HEK293 (cell line): ENCODE data around the gene CCM2L.

Source experiments
- CTCF ChIA-PET: fragments of 350-600 bp; formaldehyde crosslinking; extraction: SDS; loops from one replicate; lab custom pipeline; 2021; ENCODE audit warnings: antibody characterized with exemption; lab: Yijun Ruan, JAX
- POLR2A ChIA-PET: fragments of 300-600 bp; formaldehyde crosslinking; extraction: SDS; loops from one replicate; lab custom pipeline; 2020; ENCODE audit warnings: antibody characterized with exemption, inconsistent platforms; lab: Yijun Ruan, JAX
- H3K27ac ChIP-seq: fragments of 200-500 bp; sonication (Bioruptor generic); 2 replicates; pipeline ENCODE4 v1.5.1; 2014; ENCODE audit warnings: low read depth, low read length, control low read depth, inconsistent platforms; ENCODE audit errors: extremely low read depth
- H3K36me3 ChIP-seq, 2 experiments: fragments of 200-500 bp in 1 of 2; sonication (Bioruptor generic) in 1 of 2; 1 replicate in 1 of 2; 2 replicates in 1 of 2; pipeline ENCODE4 v1.5.1; 2014 to 2017; ENCODE audit warnings: inconsistent platforms in 2 of 2, low read length in 2 of 2; ENCODE audit not compliant: control insufficient read depth in 2 of 2, insufficient read depth in 1 of 2
- H3K4me1 ChIP-seq: fragments of 200-500 bp; sonication (Bioruptor generic); 2 replicates; pipeline ENCODE4 v1.5.1; 2014; ENCODE audit warnings: mild to moderate bottlenecking, low read length, inconsistent platforms; ENCODE audit not compliant: control insufficient read depth, insufficient read depth
- H3K4me3 ChIP-seq: 2 replicates; pipeline ENCODE4 v1.5.1; 2011; ENCODE audit warnings: low read depth, mild to moderate bottlenecking, control low read depth, low read length, moderate library complexity
- H3K9me3 ChIP-seq: fragments of 200-500 bp; sonication (Bioruptor generic); 2 replicates; pipeline ENCODE4 v1.5.1; 2014; ENCODE audit warnings: low read depth, low read length, inconsistent platforms; ENCODE audit not compliant: control insufficient read depth, insufficient read depth
- KLF10 ChIP-seq: fragments of 450-650 bp; IDR thresholded peaks from 2 replicates; pipeline ENCODE4 v1.5.1; 2018; ENCODE audit warnings: missing biosample characterization, mild to moderate bottlenecking, missing genetic modification characterization
- PRDM1 ChIP-seq: fragments of 450-650 bp; formaldehyde crosslinking; IDR thresholded peaks from 2 replicates; pipeline ENCODE4; 2016; ENCODE audit warnings: missing biosample characterization, missing genetic modification characterization
- SP3 ChIP-seq: fragments of 450-650 bp; formaldehyde crosslinking; IDR thresholded peaks from 2 replicates; pipeline ENCODE4 v1.5.1; 2016; ENCODE audit warnings: missing biosample characterization, missing genetic modification characterization
- SP7 ChIP-seq: fragments of 450-650 bp; formaldehyde crosslinking; IDR thresholded peaks from 2 replicates; pipeline ENCODE4 v1.5.1; 2016; ENCODE audit warnings: missing biosample characterization, missing genetic modification characterization
- ZIC2 ChIP-seq: fragments of 450-650 bp; formaldehyde crosslinking; IDR thresholded peaks from 2 replicates; pipeline ENCODE4 v1.5.1; 2016; ENCODE audit warnings: missing biosample characterization, missing genetic modification characterization
- ZNF155 ChIP-seq: fragments of 450-650 bp; formaldehyde crosslinking; IDR thresholded peaks from 2 replicates; pipeline ENCODE4 v1.5.1; 2016; ENCODE audit warnings: missing biosample characterization, missing genetic modification characterization
- ZNF157 ChIP-seq: fragments of 450-650 bp; formaldehyde crosslinking; IDR thresholded peaks from 2 replicates; pipeline ENCODE4 v1.5.1; 2016; ENCODE audit warnings: missing biosample characterization, missing genetic modification characterization
- ZNF169 ChIP-seq: fragments of 450-650 bp; formaldehyde crosslinking; IDR thresholded peaks from 2 replicates; pipeline ENCODE4 v1.5.1; 2016; ENCODE audit warnings: missing biosample characterization, missing genetic modification characterization
- ZNF239 ChIP-seq: fragments of 450-650 bp; formaldehyde crosslinking; IDR thresholded peaks from 2 replicates; pipeline ENCODE4 v1.5.1; 2016; ENCODE audit warnings: missing biosample characterization, missing genetic modification characterization
- ZNF266 ChIP-seq: fragments of 450-650 bp; formaldehyde crosslinking; IDR thresholded peaks from 2 replicates; pipeline ENCODE4 v1.5.1; 2016; ENCODE audit warnings: missing biosample characterization, missing genetic modification characterization, low read depth
- ZNF274 ChIP-seq, 2 experiments: fragments of 200-500 bp in 1 of 2; fragments of 450-650 bp in 1 of 2; sonication (Bioruptor generic) in 1 of 2; formaldehyde crosslinking in 1 of 2; IDR thresholded peaks; 2 replicates each; pipeline versions ENCODE4 v1.5.1 to v1.6.1; 2014 to 2016; ENCODE audit warnings: borderline replicate concordance in 1 of 2, inconsistent platforms in 1 of 2, low read length in 1 of 2, missing biosample characterization in 1 of 2, missing genetic modification characterization in 1 of 2
- ZNF600 ChIP-seq: fragments of 450-650 bp; formaldehyde crosslinking; IDR thresholded peaks from 2 replicates; pipeline ENCODE4 v1.5.1; 2016; ENCODE audit warnings: missing biosample characterization, missing genetic modification characterization
- ZNF610 ChIP-seq: fragments of 450-650 bp; formaldehyde crosslinking; IDR thresholded peaks from 2 replicates; pipeline ENCODE4 v1.5.1; 2016; ENCODE audit warnings: missing biosample characterization, missing genetic modification characterization, borderline replicate concordance
- ZNF626 ChIP-seq: fragments of 450-650 bp; sonication (Bioruptor Pico); formaldehyde crosslinking; IDR thresholded peaks from 2 replicates; pipeline ENCODE4 v1.5.1; 2018; ENCODE audit warnings: missing biosample characterization, missing genetic modification characterization, inconsistent platforms
- ZNF664 ChIP-seq: fragments of 450-650 bp; formaldehyde crosslinking; IDR thresholded peaks from 2 replicates; pipeline ENCODE4 v1.5.1; 2016; ENCODE audit warnings: missing biosample characterization, missing genetic modification characterization
- ZNF707 ChIP-seq: fragments of 450-650 bp; formaldehyde crosslinking; IDR thresholded peaks from 2 replicates; pipeline ENCODE4 v1.5.1; 2016; ENCODE audit warnings: missing biosample characterization, missing genetic modification characterization
- ZNF776 ChIP-seq: fragments of 450-650 bp; formaldehyde crosslinking; IDR thresholded peaks from 2 replicates; pipeline ENCODE4 v1.5.0; 2017; ENCODE audit warnings: missing biosample characterization, missing genetic modification characterization, borderline replicate concordance
- TF ChIP-seq, protein P1 (sequence below): fragments of 450-650 bp; formaldehyde crosslinking; IDR thresholded peaks from 2 replicates; pipeline ENCODE4 v1.5.1; 2016; ENCODE audit warnings: missing biosample characterization, missing genetic modification characterization
- TF ChIP-seq, protein P2 (sequence below): fragments of 450-650 bp; formaldehyde crosslinking; IDR thresholded peaks from 2 replicates; pipeline ENCODE4 v1.5.1; 2016; ENCODE audit warnings: missing biosample characterization, missing genetic modification characterization
- TF ChIP-seq, protein P3 (sequence below): fragments of 450-650 bp; formaldehyde crosslinking; IDR thresholded peaks from 2 replicates; pipeline ENCODE4 v1.5.1; 2017; ENCODE audit warnings: missing biosample characterization, missing genetic modification characterization
- TF ChIP-seq, protein P4 (sequence below): fragments of 450-650 bp; formaldehyde crosslinking; IDR thresholded peaks from 2 replicates; pipeline ENCODE4 v1.5.1; 2016; ENCODE audit warnings: missing biosample characterization, missing genetic modification characterization, borderline replicate concordance

CCM2L gene

DNA sequence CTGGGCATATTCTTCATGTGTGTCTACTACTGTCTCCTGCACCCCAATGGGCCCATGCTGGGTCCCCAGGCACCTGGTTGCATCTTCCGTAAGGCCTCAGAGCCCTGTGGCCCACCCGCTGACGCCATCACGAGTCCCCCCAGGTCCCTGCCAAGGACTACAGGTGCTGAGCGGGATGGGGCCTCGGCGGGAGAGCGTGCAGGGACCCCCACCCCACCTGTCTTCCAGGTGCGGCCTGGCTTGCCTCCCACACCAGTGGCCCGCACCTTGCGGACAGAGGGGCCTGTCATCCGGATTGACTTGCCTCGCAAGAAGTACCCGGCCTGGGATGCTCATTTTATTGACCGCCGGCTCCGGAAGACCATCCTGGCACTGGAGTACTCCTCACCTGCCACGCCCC is 13.2 kb upstream of the CCM2L start:
- TF ChIP-seq ZNF626 (no peak), ZNF266 (no peak), ZNF169 (tag by site-specific recombination) (no peak), ZNF707 (tag by site-specific recombination) (no peak), ZNF155 (no peak), ZNF610 (tag by site-specific recombination) (no peak), ZNF274 (IDR thresholded peaks at IDR 0.05; ENCODE audit: low read length) (no peak), ZNF274 (tag by site-specific recombination; IDR thresholded peaks at IDR 0.05; ENCODE audit: borderline replicate concordance) (no peak)
- no peak overlapping the region for H3K27ac ChIP-seq
- H3K4me1 ChIP-seq = no peaks in the 10 kb centered on the region
- ChIA-PET POLR2A (no interaction called here), CTCF (no interaction called here)
- H3K36me3 ChIP-seq = no peaks in the 10 kb centered on the region
- H3K9me3 ChIP-seq = no peaks in the 10 kb centered on the region
- no peak overlapping the region for H3K4me3 ChIP-seq

DNA sequence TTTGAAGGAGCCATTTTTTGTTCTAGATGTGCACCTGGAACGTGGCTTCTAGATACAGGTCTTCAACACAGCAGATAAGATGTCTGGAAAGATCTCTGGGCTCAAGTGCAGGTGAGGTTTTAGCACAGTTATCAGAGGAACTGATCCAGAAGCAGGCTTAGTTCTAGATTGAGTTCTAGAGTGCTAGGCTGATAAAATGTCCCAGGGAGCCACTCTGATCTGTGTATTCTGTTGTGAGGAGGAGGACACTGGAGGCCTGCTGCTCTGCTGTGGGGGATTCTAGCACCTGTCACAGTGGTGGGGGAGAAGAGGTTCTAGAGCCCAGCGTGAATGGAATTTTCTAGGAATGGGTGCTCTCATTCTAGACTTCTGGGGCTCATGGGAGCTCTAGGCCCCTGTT is 12.0 kb upstream of the CCM2L start:
- POLR2A ChIA-PET = no interaction called here
- Histone ChIP-seq H3K36me3 (no peaks in the 10 kb centered on the region), H3K4me1 (no peaks in the 10 kb centered on the region), H3K9me3 (no peaks in the 10 kb centered on the region), H3K27ac (no peak overlapping the region), H3K4me3 (no peak overlapping the region)
- CTCF ChIA-PET = no interaction called here
- TF ChIP-seq SP3 (tag by site-specific recombination) = no peak
- TF ChIP-seq PRDM1 (tag by site-specific recombination) = no peak
- TF ChIP-seq ZNF155 = no peak
- TF ChIP-seq, protein P1, sequence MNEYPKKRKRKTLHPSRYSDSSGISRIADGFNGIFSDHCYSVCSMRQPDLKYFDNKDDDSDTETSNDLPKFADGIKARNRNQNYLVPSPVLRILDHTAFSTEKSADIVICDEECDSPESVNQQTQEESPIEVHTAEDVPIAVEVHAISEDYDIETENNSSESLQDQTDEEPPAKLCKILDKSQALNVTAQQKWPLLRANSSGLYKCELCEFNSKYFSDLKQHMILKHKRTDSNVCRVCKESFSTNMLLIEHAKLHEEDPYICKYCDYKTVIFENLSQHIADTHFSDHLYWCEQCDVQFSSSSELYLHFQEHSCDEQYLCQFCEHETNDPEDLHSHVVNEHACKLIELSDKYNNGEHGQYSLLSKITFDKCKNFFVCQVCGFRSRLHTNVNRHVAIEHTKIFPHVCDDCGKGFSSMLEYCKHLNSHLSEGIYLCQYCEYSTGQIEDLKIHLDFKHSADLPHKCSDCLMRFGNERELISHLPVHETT = no peak
- TF ChIP-seq ZNF239 (tag by site-specific recombination) = no peak
- no peak for TF ChIP-seq KLF10 (tag by site-specific recombination)
- TF ChIP-seq ZNF157 = no peak
- TF ChIP-seq, protein P2, sequence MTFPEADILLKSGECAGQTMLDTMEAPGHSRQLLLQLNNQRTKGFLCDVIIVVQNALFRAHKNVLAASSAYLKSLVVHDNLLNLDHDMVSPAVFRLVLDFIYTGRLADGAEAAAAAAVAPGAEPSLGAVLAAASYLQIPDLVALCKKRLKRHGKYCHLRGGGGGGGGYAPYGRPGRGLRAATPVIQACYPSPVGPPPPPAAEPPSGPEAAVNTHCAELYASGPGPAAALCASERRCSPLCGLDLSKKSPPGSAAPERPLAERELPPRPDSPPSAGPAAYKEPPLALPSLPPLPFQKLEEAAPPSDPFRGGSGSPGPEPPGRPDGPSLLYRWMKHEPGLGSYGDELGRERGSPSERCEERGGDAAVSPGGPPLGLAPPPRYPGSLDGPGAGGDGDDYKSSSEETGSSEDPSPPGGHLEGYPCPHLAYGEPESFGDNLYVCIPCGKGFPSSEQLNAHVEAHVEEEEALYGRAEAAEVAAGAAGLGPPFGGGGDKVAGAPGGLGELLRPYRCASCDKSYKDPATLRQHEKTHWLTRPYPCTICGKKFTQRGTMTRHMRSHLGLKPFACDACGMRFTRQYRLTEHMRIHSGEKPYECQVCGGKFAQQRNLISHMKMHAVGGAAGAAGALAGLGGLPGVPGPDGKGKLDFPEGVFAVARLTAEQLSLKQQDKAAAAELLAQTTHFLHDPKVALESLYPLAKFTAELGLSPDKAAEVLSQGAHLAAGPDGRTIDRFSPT (tag by site-specific recombination) = no peak
- TF ChIP-seq, protein P3, sequence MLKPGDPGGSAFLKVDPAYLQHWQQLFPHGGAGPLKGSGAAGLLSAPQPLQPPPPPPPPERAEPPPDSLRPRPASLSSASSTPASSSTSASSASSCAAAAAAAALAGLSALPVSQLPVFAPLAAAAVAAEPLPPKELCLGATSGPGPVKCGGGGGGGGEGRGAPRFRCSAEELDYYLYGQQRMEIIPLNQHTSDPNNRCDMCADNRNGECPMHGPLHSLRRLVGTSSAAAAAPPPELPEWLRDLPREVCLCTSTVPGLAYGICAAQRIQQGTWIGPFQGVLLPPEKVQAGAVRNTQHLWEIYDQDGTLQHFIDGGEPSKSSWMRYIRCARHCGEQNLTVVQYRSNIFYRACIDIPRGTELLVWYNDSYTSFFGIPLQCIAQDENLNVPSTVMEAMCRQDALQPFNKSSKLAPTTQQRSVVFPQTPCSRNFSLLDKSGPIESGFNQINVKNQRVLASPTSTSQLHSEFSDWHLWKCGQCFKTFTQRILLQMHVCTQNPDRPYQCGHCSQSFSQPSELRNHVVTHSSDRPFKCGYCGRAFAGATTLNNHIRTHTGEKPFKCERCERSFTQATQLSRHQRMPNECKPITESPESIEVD (tag by site-specific recombination) = no peak
- no peak for TF ChIP-seq ZNF664 (tag by site-specific recombination)
- TF ChIP-seq ZNF169 (tag by site-specific recombination) = no peak
- no peak for TF ChIP-seq ZIC2
- no peak for TF ChIP-seq SP7 (tag by site-specific recombination)
- TF ChIP-seq, protein P4, sequence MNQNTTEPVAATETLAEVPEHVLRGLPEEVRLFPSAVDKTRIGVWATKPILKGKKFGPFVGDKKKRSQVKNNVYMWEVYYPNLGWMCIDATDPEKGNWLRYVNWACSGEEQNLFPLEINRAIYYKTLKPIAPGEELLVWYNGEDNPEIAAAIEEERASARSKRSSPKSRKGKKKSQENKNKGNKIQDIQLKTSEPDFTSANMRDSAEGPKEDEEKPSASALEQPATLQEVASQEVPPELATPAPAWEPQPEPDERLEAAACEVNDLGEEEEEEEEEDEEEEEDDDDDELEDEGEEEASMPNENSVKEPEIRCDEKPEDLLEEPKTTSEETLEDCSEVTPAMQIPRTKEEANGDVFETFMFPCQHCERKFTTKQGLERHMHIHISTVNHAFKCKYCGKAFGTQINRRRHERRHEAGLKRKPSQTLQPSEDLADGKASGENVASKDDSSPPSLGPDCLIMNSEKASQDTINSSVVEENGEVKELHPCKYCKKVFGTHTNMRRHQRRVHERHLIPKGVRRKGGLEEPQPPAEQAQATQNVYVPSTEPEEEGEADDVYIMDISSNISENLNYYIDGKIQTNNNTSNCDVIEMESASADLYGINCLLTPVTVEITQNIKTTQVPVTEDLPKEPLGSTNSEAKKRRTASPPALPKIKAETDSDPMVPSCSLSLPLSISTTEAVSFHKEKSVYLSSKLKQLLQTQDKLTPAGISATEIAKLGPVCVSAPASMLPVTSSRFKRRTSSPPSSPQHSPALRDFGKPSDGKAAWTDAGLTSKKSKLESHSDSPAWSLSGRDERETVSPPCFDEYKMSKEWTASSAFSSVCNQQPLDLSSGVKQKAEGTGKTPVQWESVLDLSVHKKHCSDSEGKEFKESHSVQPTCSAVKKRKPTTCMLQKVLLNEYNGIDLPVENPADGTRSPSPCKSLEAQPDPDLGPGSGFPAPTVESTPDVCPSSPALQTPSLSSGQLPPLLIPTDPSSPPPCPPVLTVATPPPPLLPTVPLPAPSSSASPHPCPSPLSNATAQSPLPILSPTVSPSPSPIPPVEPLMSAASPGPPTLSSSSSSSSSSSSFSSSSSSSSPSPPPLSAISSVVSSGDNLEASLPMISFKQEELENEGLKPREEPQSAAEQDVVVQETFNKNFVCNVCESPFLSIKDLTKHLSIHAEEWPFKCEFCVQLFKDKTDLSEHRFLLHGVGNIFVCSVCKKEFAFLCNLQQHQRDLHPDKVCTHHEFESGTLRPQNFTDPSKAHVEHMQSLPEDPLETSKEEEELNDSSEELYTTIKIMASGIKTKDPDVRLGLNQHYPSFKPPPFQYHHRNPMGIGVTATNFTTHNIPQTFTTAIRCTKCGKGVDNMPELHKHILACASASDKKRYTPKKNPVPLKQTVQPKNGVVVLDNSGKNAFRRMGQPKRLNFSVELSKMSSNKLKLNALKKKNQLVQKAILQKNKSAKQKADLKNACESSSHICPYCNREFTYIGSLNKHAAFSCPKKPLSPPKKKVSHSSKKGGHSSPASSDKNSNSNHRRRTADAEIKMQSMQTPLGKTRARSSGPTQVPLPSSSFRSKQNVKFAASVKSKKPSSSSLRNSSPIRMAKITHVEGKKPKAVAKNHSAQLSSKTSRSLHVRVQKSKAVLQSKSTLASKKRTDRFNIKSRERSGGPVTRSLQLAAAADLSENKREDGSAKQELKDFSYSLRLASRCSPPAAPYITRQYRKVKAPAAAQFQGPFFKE (tag by site-specific recombination) = no peak
- no peak for TF ChIP-seq ZNF600 (tag by site-specific recombination)
- no peak for TF ChIP-seq ZNF776 (tag by site-specific recombination)
- TF ChIP-seq ZNF626 = no peak
